Right ventricle myocardium superior (tissue), 1 donor: Measurements from ENCODE around the gene BMS1. TPM values are rescaled to one million over a fixed set of nuclear protein-coding genes. Genes with fewer than 3 reads are reported as not detected.

Experiments used
- ATAC-seq: fragments of 200-7000 bp; cut with Tn5 transposase; one replicate; pipeline ENCODE4 v1.9.1; 2020; ENCODE audit warnings: mild to moderate bottlenecking; ENCODE audit not compliant: poor library complexity
- DNase-seq: peaks from one replicate; pipeline ENCODE4 v3.0.0-alpha.2; 2020
- intact Hi-C: fragments of 100-400 bp; cut with DNase I; formaldehyde crosslinking; loops from one replicate; pipeline ENCODE4 v1.11.2; 2022
- total RNA-seq: library from RNA; stranded (reverse); fragmentation: NEBNext Ultra II Directional; extraction: Animal tissue kit (Norgen Biotek cat#: 25700); gene quantifications from one replicate; pipeline ENCODE4 v1.2.1, GENCODE V29; 2021
- donor health status: DM: no; HTN: yes; CAD: no; lungs with severe emphysema.

The BMS1 gene
- total RNA-seq, 1 donor from 2014 or later: 13.4 TPM

DNA sequence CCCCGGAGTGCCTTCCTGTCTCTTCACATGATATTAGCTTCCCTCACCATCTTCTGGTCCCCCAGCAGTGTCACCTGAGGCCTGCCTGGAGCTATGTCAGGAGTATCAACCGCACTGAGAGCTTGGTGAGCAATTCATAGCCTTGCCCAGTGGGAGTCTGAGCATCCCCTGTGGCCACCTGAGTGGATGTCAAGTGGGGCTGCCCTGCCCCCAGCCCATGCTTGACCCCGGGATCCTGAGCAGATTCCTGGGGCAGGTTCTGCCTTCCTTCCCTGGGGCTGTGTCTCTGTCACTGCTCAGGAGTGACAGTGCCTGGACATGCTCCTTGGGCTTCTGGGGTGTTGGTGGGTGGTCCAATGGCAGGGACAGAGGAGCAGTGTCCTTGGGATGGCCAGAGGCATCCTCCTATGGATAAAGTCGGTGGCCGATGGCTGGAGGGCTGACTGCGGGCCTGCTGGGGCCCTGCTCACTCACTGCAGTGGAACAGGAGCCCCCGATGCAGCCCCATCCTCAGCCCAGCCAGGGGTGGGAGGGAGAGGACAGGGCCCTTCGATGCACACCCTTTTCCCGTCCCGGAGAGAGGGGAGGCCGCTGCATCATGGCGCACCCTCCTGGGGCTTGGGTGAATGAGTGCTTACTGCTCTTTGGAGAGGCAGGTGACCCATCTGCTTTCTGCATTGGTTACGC lies 95.7 kb downstream of the BMS1 start:
- DNase-seq: no peak
- intact Hi-C loops: no loop called here
- ATAC-seq: no peak

DNA sequence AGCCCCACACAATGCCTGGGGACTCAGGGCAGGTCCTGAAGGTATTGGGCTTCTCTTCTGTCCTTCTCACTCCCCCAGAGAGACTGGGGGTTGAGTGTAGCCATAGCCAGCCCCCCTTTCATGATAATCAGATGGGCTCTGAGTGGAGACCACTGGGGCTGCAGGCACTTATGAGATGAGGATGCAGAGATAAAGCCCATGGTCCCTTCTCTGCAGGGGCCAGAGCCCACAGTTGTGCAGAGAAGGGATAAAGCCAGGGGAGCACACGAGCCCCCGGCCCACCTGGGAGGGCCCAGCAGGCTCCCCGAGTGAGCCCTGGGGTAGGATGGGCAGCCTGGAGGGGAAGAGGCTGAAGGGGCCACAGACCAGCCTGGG lies 96.2 kb downstream of the BMS1 start:
- DNase-seq (no peak), ATAC-seq (no peak)
- intact Hi-C loops: no loop called here

DNA sequence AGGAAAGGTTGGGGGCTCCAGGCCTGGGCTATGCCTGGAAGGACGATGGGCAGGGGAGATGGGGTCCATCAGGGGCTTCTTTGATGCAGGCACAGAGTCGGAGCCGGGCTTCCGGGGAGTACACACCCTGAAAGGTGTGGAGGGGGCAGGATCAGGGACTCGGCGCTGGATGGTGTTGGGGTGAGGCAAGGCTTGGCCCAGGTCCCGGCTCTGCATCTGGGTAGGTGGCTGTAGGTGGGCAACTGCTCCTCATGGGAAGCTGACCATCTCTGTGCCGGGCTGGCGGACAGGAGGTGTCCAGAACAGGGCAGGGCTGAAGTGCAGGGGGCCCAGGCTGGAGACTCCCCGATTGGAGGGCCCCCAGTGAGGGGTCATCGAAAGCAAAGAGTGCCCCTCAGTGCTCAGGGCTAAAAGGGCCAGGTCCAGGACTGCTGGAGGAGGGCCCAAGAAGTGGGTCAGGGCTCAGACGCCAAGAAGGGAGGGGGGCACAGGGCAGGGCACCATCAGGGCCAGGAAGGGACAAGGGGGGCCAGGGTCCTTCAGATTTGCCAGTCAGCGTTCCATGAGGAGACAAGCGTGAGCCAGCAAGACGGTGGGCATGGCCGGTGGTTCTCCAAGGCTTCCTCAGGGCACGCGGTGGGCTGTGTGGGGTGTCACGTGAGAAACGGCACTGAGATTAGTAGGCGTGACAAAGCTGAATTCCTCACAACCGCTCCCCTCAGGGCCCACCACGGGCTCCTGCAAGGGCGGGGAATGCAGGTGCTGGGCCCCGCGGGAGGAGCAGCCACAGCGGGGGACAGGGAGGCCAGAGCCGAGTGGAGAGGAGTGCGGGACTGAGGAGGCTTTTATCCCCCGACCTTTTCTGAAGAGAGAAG lies 97.0 kb downstream of the BMS1 start:
- ATAC-seq (no peak), DNase-seq (no peak)
- intact Hi-C loops: no loop called here

DNA sequence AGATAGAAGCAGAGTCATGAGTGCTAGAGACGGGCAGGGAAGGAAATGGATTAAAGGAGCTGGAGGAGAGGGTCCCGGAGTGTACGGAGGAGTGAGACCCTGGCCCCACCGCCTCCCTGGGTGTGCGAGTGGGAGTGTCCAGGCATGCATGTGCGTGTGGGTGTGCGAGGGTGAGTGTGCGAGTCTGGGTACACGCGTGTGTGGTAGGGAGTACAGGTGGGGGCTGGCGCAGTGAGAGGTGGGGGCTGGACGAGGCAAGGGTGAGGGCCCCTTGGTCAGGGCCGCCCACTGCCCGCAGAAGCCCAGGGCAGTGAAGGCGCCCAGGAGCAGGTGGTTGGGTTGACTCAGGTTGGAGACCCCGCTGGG lies 97.6 kb downstream of the BMS1 start:
- no peak for DNase-seq
- no peak for ATAC-seq
- intact Hi-C loops: no loop called here

DNA sequence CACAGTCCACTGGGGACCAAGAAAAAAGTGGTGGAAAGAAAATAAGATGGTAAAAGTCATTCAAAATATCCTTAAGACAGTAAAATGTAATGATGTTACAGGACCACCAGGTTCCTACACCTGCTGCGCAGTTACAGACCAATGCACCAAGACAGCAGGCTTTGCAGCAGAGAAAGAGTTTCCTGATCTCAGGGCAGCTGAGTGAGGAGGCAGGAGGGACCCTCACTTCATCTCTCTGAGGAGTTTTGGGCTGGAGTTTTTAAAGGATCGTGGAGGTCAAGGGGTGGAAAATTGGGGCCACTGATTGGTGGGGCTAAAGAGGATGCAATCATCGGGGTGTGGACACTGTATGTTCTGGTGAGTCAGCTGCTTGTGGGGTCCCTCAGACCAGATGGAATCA lies 100.0 kb downstream of the BMS1 start:
- intact Hi-C loops: no loop called here
- DNase-seq (no peak), ATAC-seq (no peak)

Other genes with a start within 250 kb of the BMS1 start
- gene ZNF33B, start 144.2 kb upstream of the BMS1 start, total RNA-seq: 14.0 TPM